SU-DHL-6 (cell line): Measurements from ENCODE around the gene SGCG.

Experiments used
- H2AFZ ChIP-seq: fragments of 200-600 bp; sonication (generic); 2 replicates; pipeline ENCODE4 v1.6.1; 2014; ENCODE audit warnings: low read depth, mild to moderate bottlenecking, moderate library complexity, mixed read lengths, antibody characterized with exemption, low read length; ENCODE audit not compliant: severe bottlenecking
- H3F3A ChIP-seq: fragments of 200-600 bp; shearing (Covaris generic); 2 replicates; pipeline ENCODE4 v1.6.0; 2016; ENCODE audit warnings: antibody characterized with exemption, mild to moderate bottlenecking; ENCODE audit not compliant: insufficient read depth
- H3K27ac ChIP-seq: fragments of 200-600 bp; sonication (generic); 2 replicates; pipeline ENCODE4 v1.5.1; 2016; ENCODE audit warnings: low read depth, mild to moderate bottlenecking, low read length, moderate library complexity, mixed read lengths
- H3K27me3 ChIP-seq: fragments of 200-600 bp; sonication (generic), shearing (Covaris generic); 2 replicates; pipeline ENCODE4 v1.6.0; 2014; ENCODE audit warnings: mild to moderate bottlenecking, low read length
- H3K36me3 ChIP-seq: fragments of 200-600 bp; sonication (generic); 2 replicates; pipeline ENCODE4 v1.6.1; 2014; ENCODE audit warnings: mild to moderate bottlenecking, low read length, mixed read lengths
- H3K4me2 ChIP-seq: fragments of 300-600, 200-600 bp; shearing (Covaris generic), sonication (generic); 2 replicates; pipeline ENCODE4 v1.6.0; 2014; ENCODE audit warnings: low read length, low read depth, mild to moderate bottlenecking; ENCODE audit not compliant: poor library complexity, severe bottlenecking
- H3K4me3 ChIP-seq: fragments of 200-600 bp; sonication (generic); 2 replicates; pipeline ENCODE4 v1.5.1; 2014; ENCODE audit warnings: antibody characterized with exemption, low read length, mild to moderate bottlenecking, mixed read lengths; ENCODE audit not compliant: insufficient read depth, poor library complexity, severe bottlenecking
- H3K79me2 ChIP-seq: fragments of 200-600 bp; sonication (generic); 2 replicates; pipeline ENCODE4 v1.6.1; 2014; ENCODE audit warnings: mild to moderate bottlenecking, low read length, moderate library complexity; ENCODE audit not compliant: insufficient read depth
- H3K9ac ChIP-seq: fragments of 200-600 bp; sonication (generic); 2 replicates; pipeline ENCODE4 v1.7.0; 2014; ENCODE audit warnings: mild to moderate bottlenecking, low read length
- H3K9me2 ChIP-seq: fragments of 200-600 bp; sonication (generic); replicated peaks from 2 replicates; pipeline ENCODE4 v1.6.1; 2014; ENCODE audit warnings: low read length; ENCODE audit not compliant: insufficient read depth
- H3K9me3 ChIP-seq: fragments of 200-600 bp; sonication (generic); 2 replicates; pipeline ENCODE4 v1.6.1; 2014; ENCODE audit warnings: low read length, mixed read lengths; ENCODE audit not compliant: insufficient read depth
- H4K20me1 ChIP-seq: fragments of 200-600 bp; sonication (generic); 2 replicates; pipeline ENCODE4 v1.6.1; 2014; ENCODE audit warnings: low read depth, mild to moderate bottlenecking, antibody characterized with exemption, low read length, moderate library complexity, mixed read lengths
- CTCF ChIP-seq: fragments of 200-600 bp; sonication (generic); IDR thresholded peaks from one replicate; pipeline ENCODE4 v1.5.1; 2017; ENCODE audit warnings: antibody characterized with exemption, mild to moderate bottlenecking, low read length, moderate library complexity; ENCODE audit not compliant: insufficient read depth, poor library complexity, severe bottlenecking
- EZH2phosphoT487 ChIP-seq: fragments of 200-600 bp; sonication (generic), shearing (Covaris generic); conservative IDR thresholded peaks from 2 replicates; pipeline ENCODE4 v1.6.1; 2018; ENCODE audit warnings: mild to moderate bottlenecking, antibody characterized with exemption, low read length, moderate library complexity, mixed read lengths

SGCG gene

GRCh38 chr13:23267571-23267970 is 86.8 kb downstream of the SGCG start:
- Histone ChIP-seq H3K9me2 (no peaks in the 10 kb centered on the region), H3K4me3 (no peak overlapping the region), H3K36me3 (no peaks in the 10 kb centered on the region), H3K9me3 (no peaks in the 10 kb centered on the region), H3K4me2 (no peak overlapping the region), H3F3A (no peaks in the 10 kb centered on the region), H3K27ac (no peak overlapping the region), H2AFZ (no peak overlapping the region), H3K27me3 (no peaks in the 10 kb centered on the region), H3K9ac (no peak overlapping the region), H3K79me2 (no peaks in the 10 kb centered on the region), H4K20me1 (no peaks in the 10 kb centered on the region)
- TF ChIP-seq EZH2phosphoT487: no peak
- TF ChIP-seq CTCF: no peak

DNA sequence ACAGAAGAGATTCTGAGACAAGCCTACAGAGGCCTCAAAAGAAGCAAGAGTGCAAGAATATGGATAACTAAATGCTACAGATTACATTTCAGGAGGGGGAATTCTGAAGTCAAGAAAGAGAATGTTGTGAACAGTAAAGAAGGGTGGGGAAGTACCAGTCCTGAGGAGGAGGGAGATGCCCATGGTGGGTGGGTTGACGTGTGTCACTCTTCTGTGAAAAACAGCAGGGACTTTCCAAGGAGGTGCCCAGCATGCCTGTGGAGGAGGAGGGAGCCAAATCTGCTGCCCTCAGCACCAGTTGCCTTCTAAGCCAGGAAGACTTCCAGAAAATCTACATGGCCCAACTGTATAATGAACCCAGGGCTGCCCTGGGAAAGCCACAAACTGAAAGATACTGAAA is 87.7 kb downstream of the SGCG start:
- H3K79me2 ChIP-seq: no peaks in the 10 kb centered on the region
- no peak overlapping the region for H3K9ac ChIP-seq
- H3K27ac ChIP-seq: no peak overlapping the region
- H3K4me2 ChIP-seq: no peak overlapping the region
- no peak overlapping the region for H2AFZ ChIP-seq
- no peaks in the 10 kb centered on the region for H3K9me2 ChIP-seq
- no peaks in the 10 kb centered on the region for H4K20me1 ChIP-seq
- no peaks in the 10 kb centered on the region for H3F3A ChIP-seq
- H3K4me3 ChIP-seq: no peak overlapping the region
- H3K9me3 ChIP-seq: no peaks in the 10 kb centered on the region
- no peaks in the 10 kb centered on the region for H3K27me3 ChIP-seq
- TF ChIP-seq EZH2phosphoT487 (no peak), CTCF (no peak)
- no peaks in the 10 kb centered on the region for H3K36me3 ChIP-seq

- H3K9me2 ChIP-seq: no peaks in the 10 kb centered on the region
- no peak for TF ChIP-seq CTCF
- no peak for TF ChIP-seq EZH2phosphoT487
- H3K36me3 ChIP-seq: no peaks in the 10 kb centered on the region
Measured at GRCh38 chr13:23271331-23271730, 90.6 kb downstream of the SGCG start.

DNA sequence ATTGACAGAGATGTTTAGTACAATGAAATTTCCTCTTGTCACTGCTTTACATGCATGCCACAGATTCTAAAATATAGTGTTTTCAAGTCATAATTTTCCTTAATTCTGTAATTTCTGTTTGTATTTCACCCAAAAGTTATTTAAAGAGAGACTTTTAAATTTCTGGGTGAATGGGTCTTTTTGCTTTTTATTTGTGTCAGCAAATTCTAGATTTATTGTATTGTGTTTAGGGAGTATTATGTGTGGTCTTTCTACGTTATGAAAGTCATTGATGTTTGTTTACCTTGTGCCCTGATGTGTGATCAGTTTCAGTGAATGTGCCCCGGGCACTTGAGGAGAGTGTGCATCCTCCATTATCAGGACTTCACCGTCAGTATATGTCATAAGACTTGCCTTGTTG is 92.7 kb downstream of the SGCG start:
- Histone ChIP-seq H3K27me3 (no peaks in the 10 kb centered on the region), H3K27ac (no peak overlapping the region), H3K4me3 (no peak overlapping the region), H3K79me2 (no peaks in the 10 kb centered on the region), H4K20me1 (no peaks in the 10 kb centered on the region), H2AFZ (no peak overlapping the region), H3K9ac (no peak overlapping the region), H3F3A (no peaks in the 10 kb centered on the region), H3K9me3 (no peaks in the 10 kb centered on the region), H3K9me2 (no peaks in the 10 kb centered on the region), H3K4me2 (no peak overlapping the region), H3K36me3 (no peaks in the 10 kb centered on the region)
- TF ChIP-seq EZH2phosphoT487 (no peak), CTCF (no peak)

More at GRCh38 chr13:23271331-23271730, 90.6 kb downstream of the SGCG start:
- H3K9me3 ChIP-seq: no peaks in the 10 kb centered on the region
- H4K20me1 ChIP-seq: no peaks in the 10 kb centered on the region
- H2AFZ ChIP-seq: no peak overlapping the region
- no peak overlapping the region for H3K9ac ChIP-seq
- no peaks in the 10 kb centered on the region for H3K27me3 ChIP-seq
- no peak overlapping the region for H3K4me2 ChIP-seq
- H3K4me3 ChIP-seq: no peak overlapping the region
- no peaks in the 10 kb centered on the region for H3K79me2 ChIP-seq
- no peak overlapping the region for H3K27ac ChIP-seq
- H3F3A ChIP-seq: no peaks in the 10 kb centered on the region
